Muscle layer of duodenum (tissue), 2 donors: ENCODE results near the gene KRT81.
"Not testable (repeated sequence)": the region's sequence is repeated elsewhere in the genome, so short reads cannot be mapped to it uniquely, and the experiment has no call there.

Source experiments
- H3K27ac ChIP-seq: one replicate; pipeline ENCODE4 v1.7.0; 2013; ENCODE audit warnings: mild to moderate bottlenecking, low read length
- H3K27me3 ChIP-seq: one replicate; pipeline ENCODE4 v1.7.0; 2013; ENCODE audit warnings: low read depth, mild to moderate bottlenecking, control low read depth, low read length
- H3K36me3 ChIP-seq, 2 donors: one replicate each; pipeline ENCODE4 v1.7.0; 2013; ENCODE audit warnings: low read length in 2 of 2, control low read depth in 1 of 2, mild to moderate bottlenecking in 1 of 2; ENCODE audit not compliant: insufficient read depth in 2 of 2, control insufficient read depth in 1 of 2
- H3K4me1 ChIP-seq, 2 donors: one replicate each; pipeline ENCODE4 v1.7.0; 2013; ENCODE audit warnings: low read length in 2 of 2, mild to moderate bottlenecking in 2 of 2, control low read depth in 1 of 2, moderate library complexity in 1 of 2; ENCODE audit not compliant: insufficient read depth in 2 of 2, control insufficient read depth in 1 of 2
- H3K4me3 ChIP-seq, 2 donors: one replicate each; pipeline ENCODE4 v1.7.0; 2013; ENCODE audit warnings: low read length in 2 of 2, low read depth in 1 of 2, mild to moderate bottlenecking in 1 of 2
- H3K9me3 ChIP-seq, 2 donors: one replicate each; pipeline ENCODE4 v1.7.0; 2013; ENCODE audit warnings: low read length in 2 of 2, control low read depth in 1 of 2, mild to moderate bottlenecking in 1 of 2; ENCODE audit not compliant: control insufficient read depth in 1 of 2
- donor health status: healthy.

Gene KRT81

GRCh38 chr12:52305921-52306705 lies 14.8 kb upstream of the KRT81 start:
- no peaks in the 10 kb centered on the region for H3K9me3 ChIP-seq
- H3K27me3 ChIP-seq, result no peaks in the 10 kb centered on the region
- peaks cover 0 to 7% of the 10 kb centered on the region in 2 donors for H3K4me1 ChIP-seq
- no peaks in the 10 kb centered on the region for H3K36me3 ChIP-seq
- H3K4me3 ChIP-seq, result no peak overlapping the region
- H3K27ac ChIP-seq, result no peak overlapping the region

GRCh38 chr12:52304941-52305411 lies 13.6 kb upstream of the KRT81 start:
- H3K4me1 ChIP-seq, H3K9me3 ChIP-seq, H3K4me3 ChIP-seq, H3K36me3 ChIP-seq, H3K27me3 ChIP-seq, H3K27ac ChIP-seq: not testable (repeated sequence)

GRCh38 chr12:52302242-52302914 lies 11.0 kb upstream of the KRT81 start:
- not testable (repeated sequence) for H3K27ac ChIP-seq, H3K4me3 ChIP-seq, H3K4me1 ChIP-seq, H3K36me3 ChIP-seq, H3K27me3 ChIP-seq, H3K9me3 ChIP-seq

GRCh38 chr12:52301721-52302120 lies 10.4 kb upstream of the KRT81 start:
- not testable (repeated sequence) for H3K4me1 ChIP-seq, H3K9me3 ChIP-seq, H3K4me3 ChIP-seq, H3K27ac ChIP-seq, H3K27me3 ChIP-seq, H3K36me3 ChIP-seq

- no peaks in the 10 kb centered on the region for H3K9me3 ChIP-seq
- H3K4me1 ChIP-seq, result no peaks in the 10 kb centered on the region
- H3K4me3 ChIP-seq, result no peak overlapping the region
- no peaks in the 10 kb centered on the region for H3K27me3 ChIP-seq
- no peaks in the 10 kb centered on the region for H3K36me3 ChIP-seq
- H3K27ac ChIP-seq, result no peak overlapping the region
Observed at GRCh38 chr12:52300796-52301691, 9.7 kb upstream of the KRT81 start.

GRCh38 chr12:52298677-52299190 lies 7.4 kb upstream of the KRT81 start:
- H3K27ac ChIP-seq, result no peak overlapping the region
- no peaks in the 10 kb centered on the region for H3K9me3 ChIP-seq
- H3K36me3 ChIP-seq, result no peaks in the 10 kb centered on the region
- no peaks in the 10 kb centered on the region for H3K4me1 ChIP-seq
- no peaks in the 10 kb centered on the region for H3K27me3 ChIP-seq
- no peak overlapping the region for H3K4me3 ChIP-seq

GRCh38 chr12:52296572-52297215 lies 5.4 kb upstream of the KRT81 start:
- Histone ChIP-seq H3K27me3 (no peaks in the 10 kb centered on the region), H3K36me3 (no peaks in the 10 kb centered on the region), H3K4me1 (no peaks in the 10 kb centered on the region), H3K4me3 (no peak overlapping the region), H3K27ac (no peak overlapping the region), H3K9me3 (no peaks in the 10 kb centered on the region)

GRCh38 chr12:52295663-52296062 lies 4.3 kb upstream of the KRT81 start:
- H3K9me3 ChIP-seq, result no peaks in the 10 kb centered on the region
- H3K4me1 ChIP-seq, result no peaks in the 10 kb centered on the region

GRCh38 chr12:52294803-52295202 lies 3.5 kb upstream of the KRT81 start:
- Histone ChIP-seq H3K4me1 (no peaks in the 10 kb centered on the region), H3K27ac (no peak overlapping the region), H3K36me3 (no peaks in the 10 kb centered on the region), H3K27me3 (no peaks in the 10 kb centered on the region), H3K4me3 (no peak overlapping the region), H3K9me3 (no peaks in the 10 kb centered on the region)

More at GRCh38 chr12:52295663-52296062, 4.3 kb upstream of the KRT81 start:
- no peaks in the 10 kb centered on the region for H3K36me3 ChIP-seq
- no peaks in the 10 kb centered on the region for H3K27me3 ChIP-seq
- no peak overlapping the region for H3K27ac ChIP-seq
- no peak overlapping the region for H3K4me3 ChIP-seq

GRCh38 chr12:52293926-52294325 lies 2.6 kb upstream of the KRT81 start:
- Histone ChIP-seq H3K9me3 (no peaks in the 10 kb centered on the region), H3K4me1 (no peaks in the 10 kb centered on the region), H3K27me3 (no peaks in the 10 kb centered on the region), H3K27ac (no peak overlapping the region), H3K36me3 (no peaks in the 10 kb centered on the region), H3K4me3 (no peak overlapping the region)
